HL-60 (cell line): ENCODE measurements around the gene AAMP.

ENCODE experiments used
- TF ChIP-seq, protein P1 (sequence below): IDR thresholded peaks from one replicate; pipeline ENCODE4 v1.5.1; 2011; ENCODE audit warnings: low read length, control low read depth, inconsistent platforms; ENCODE audit not compliant: insufficient read depth
- TF ChIP-seq, protein P2 (sequence below): IDR thresholded peaks from 2 replicates; pipeline ENCODE4 v1.6.1; 2012; ENCODE audit warnings: low read depth; ENCODE audit not compliant: insufficient replicate concordance

DNA sequence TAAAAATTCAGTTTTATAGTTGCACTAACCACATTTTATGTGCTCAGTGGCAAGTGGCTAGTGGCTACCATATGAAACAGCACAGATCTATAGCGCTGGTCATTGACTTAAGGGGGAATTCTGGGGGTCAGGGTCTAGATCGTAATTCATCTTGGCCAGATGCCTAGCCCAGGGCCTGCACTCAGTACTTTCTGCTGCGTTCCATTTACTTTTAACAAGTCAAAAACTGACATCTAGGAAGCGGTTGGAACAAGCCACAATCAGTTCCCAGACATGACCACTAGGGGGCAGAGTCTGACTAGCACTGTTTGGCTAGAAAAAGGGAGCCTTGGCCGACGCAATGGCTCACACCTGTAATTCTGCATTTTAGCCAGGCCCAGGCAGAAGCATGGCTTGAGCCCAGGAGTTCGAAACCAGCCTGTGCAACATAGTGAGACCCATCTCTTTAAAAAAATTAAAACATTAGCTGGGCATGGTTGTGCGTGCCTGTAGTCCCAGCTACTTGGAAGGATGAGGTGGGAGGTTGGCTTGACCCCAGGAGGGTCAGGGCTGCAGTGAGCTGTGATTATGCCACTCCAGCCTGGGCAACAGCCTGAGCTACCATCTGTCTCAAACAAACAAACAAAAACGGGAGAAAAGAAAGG is 31.4 kb upstream of the AAMP start:
- TF ChIP-seq, protein P1, sequence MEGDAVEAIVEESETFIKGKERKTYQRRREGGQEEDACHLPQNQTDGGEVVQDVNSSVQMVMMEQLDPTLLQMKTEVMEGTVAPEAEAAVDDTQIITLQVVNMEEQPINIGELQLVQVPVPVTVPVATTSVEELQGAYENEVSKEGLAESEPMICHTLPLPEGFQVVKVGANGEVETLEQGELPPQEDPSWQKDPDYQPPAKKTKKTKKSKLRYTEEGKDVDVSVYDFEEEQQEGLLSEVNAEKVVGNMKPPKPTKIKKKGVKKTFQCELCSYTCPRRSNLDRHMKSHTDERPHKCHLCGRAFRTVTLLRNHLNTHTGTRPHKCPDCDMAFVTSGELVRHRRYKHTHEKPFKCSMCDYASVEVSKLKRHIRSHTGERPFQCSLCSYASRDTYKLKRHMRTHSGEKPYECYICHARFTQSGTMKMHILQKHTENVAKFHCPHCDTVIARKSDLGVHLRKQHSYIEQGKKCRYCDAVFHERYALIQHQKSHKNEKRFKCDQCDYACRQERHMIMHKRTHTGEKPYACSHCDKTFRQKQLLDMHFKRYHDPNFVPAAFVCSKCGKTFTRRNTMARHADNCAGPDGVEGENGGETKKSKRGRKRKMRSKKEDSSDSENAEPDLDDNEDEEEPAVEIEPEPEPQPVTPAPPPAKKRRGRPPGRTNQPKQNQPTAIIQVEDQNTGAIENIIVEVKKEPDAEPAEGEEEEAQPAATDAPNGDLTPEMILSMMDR: peak; percentile 87
- TF ChIP-seq, protein P2, sequence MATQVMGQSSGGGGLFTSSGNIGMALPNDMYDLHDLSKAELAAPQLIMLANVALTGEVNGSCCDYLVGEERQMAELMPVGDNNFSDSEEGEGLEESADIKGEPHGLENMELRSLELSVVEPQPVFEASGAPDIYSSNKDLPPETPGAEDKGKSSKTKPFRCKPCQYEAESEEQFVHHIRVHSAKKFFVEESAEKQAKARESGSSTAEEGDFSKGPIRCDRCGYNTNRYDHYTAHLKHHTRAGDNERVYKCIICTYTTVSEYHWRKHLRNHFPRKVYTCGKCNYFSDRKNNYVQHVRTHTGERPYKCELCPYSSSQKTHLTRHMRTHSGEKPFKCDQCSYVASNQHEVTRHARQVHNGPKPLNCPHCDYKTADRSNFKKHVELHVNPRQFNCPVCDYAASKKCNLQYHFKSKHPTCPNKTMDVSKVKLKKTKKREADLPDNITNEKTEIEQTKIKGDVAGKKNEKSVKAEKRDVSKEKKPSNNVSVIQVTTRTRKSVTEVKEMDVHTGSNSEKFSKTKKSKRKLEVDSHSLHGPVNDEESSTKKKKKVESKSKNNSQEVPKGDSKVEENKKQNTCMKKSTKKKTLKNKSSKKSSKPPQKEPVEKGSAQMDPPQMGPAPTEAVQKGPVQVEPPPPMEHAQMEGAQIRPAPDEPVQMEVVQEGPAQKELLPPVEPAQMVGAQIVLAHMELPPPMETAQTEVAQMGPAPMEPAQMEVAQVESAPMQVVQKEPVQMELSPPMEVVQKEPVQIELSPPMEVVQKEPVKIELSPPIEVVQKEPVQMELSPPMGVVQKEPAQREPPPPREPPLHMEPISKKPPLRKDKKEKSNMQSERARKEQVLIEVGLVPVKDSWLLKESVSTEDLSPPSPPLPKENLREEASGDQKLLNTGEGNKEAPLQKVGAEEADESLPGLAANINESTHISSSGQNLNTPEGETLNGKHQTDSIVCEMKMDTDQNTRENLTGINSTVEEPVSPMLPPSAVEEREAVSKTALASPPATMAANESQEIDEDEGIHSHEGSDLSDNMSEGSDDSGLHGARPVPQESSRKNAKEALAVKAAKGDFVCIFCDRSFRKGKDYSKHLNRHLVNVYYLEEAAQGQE: no peak
